ENCODE measurements around the gene GRK5. TPM values are rescaled to one million over a fixed set of nuclear protein-coding genes. Genes with fewer than 3 reads are reported as not detected.

The GRK5 gene
- total RNA-seq, 4 donors from 2014 or later = 6.2 to 12.5 (median 9.1) TPM

DNA sequence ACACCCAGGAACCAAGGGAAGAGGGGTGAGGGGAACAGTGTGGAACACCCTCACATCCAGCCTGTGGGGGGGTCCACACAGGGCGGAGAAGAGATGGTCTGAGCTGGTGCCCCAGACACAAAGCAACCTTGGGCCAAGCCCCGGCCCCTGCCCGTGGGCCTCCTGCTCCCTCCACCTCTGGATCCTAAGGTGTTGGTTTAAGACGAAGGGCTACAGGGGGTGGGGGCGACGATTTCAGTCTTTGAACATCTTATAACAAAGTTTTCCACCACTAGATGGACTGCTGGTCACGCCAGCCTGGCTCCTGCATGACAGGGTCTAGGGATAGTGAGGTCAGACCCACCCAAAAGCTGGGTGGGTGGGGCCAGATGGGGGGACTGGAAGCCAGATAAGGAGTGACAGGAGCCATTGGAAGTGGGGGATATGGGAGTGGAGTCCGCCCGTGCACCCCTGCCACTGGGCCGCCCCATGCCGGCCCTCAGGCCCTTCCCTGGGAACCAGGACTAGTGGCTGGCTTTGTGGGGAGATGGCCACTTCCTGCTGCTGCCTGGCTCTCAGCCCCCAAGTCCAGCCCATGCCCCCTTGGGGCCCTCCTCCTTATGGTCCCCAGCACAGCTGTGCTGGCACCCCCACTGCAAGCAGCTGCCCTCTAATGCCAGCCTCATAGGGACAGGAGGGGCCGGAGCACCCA is 236.7 kb downstream of the GRK5 start:
- H3K27me3 ChIP-seq = no peaks in the 10 kb centered on the region
- no peak for ATAC-seq
- in situ Hi-C loops (cut with MboI; ENCODE audit: low sequenced_read_pairs in 4 of 4) (loop anchor here in 2 of 4 donors (5.0 kb wide), 2 partner anchors 237 to 247 kb away; partner anchors contain the start of gene GRK5 (in 1 of the 2)), intact Hi-C loops (cut with DNase I; ENCODE audit: low total_unique reads) (loop anchor here (2.0 kb wide), 1 partner anchor 237 kb away; the partner anchor contains the start of gene GRK5)
- no peak for TF ChIP-seq POLR2A (IDR thresholded peaks at IDR 0.05)
- TF ChIP-seq, protein P1, sequence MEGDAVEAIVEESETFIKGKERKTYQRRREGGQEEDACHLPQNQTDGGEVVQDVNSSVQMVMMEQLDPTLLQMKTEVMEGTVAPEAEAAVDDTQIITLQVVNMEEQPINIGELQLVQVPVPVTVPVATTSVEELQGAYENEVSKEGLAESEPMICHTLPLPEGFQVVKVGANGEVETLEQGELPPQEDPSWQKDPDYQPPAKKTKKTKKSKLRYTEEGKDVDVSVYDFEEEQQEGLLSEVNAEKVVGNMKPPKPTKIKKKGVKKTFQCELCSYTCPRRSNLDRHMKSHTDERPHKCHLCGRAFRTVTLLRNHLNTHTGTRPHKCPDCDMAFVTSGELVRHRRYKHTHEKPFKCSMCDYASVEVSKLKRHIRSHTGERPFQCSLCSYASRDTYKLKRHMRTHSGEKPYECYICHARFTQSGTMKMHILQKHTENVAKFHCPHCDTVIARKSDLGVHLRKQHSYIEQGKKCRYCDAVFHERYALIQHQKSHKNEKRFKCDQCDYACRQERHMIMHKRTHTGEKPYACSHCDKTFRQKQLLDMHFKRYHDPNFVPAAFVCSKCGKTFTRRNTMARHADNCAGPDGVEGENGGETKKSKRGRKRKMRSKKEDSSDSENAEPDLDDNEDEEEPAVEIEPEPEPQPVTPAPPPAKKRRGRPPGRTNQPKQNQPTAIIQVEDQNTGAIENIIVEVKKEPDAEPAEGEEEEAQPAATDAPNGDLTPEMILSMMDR (IDR thresholded peaks at IDR 0.05 in 4 of 5, conservative IDR thresholded peaks at IDR 0.05 in 1 of 5) = no peak
- no peaks in the 10 kb centered on the region for H3K9me3 ChIP-seq
- H3K4me3 ChIP-seq = no peak overlapping the region
- peaks cover 4 to 9% of the 10 kb centered on the region in 2 donors for H3K4me1 ChIP-seq
- no peaks in the 10 kb centered on the region for H3K36me3 ChIP-seq
- DNase-seq = no peak
- H3K27ac ChIP-seq = peak overlapping the region in 2 of 4 donors; percentile 9 to 25

- Histone ChIP-seq H3K4me1 (peaks cover 4 to 9% of the 10 kb centered on the region in 2 donors), H3K36me3 (no peaks in the 10 kb centered on the region), H3K27me3 (no peaks in the 10 kb centered on the region), H3K4me3 (no peak overlapping the region), H3K9me3 (no peaks in the 10 kb centered on the region), H3K27ac (peak overlapping the region in 2 of 4 donors; percentile 9 to 25)
- in situ Hi-C loops (cut with MboI; ENCODE audit: low sequenced_read_pairs in 4 of 4) (loop anchor here in 3 of 4 donors (5.0 kb wide), 3 partner anchors 238 to 248 kb away; partner anchors contain the start of gene GRK5 (in 1 of the 3)), intact Hi-C loops (cut with DNase I; ENCODE audit: low total_unique reads) (loop anchor here (1.0 to 2.0 kb wide), 2 partner anchors 238 to 246 kb away; partner anchors contain the start of gene GRK5)
- no peak for TF ChIP-seq POLR2A (IDR thresholded peaks at IDR 0.05)
- TF ChIP-seq, protein P1 (IDR thresholded peaks at IDR 0.05 in 4 of 5, conservative IDR thresholded peaks at IDR 0.05 in 1 of 5) = no peak
- DNase-seq (no peak), ATAC-seq (no peak)
Observed at GRCh38 chr10:119444866-119445265, 237.5 kb downstream of the GRK5 start.

DNA sequence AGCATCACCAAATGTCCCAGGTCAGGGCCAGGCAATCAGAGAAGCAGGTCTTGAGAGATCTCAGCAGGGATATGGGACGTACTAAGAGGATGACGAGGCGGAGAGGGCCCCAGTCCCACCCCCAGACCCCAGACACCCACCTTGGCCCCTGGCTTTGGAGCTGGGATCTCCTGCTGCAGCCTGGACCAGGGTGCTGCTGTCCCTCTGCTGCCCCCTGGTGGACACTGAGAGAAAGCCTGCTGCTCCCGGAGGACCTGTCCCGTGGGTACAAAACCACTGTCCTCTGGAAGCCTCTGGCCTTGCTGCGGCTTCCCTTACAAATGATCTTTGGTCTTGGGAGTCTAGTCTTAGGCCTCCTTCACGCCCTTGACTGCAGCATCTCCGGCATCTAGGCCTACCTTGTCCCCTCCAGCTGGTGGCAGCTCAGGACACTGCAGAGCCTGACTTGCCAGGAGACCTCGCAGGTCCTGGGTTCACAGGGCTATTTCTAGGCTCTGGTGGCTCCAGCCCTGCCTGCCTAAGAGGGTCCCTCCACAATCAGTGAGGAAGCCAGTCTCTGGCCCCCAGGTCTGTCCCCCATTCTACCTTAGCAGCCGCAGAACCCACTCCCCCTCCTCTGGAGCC is 238.1 kb downstream of the GRK5 start:
- ATAC-seq (peak; percentile 61 to 78), DNase-seq (peak; percentile 68 to 72)
- no peak overlapping the region for H3K4me3 ChIP-seq
- H3K9me3 ChIP-seq = no peaks in the 10 kb centered on the region
- in situ Hi-C loops (cut with MboI; ENCODE audit: low sequenced_read_pairs in 4 of 4) (loop anchor here in 1 of 4 donors (5.0 kb wide), 1 partner anchor 243 kb away; no protein-coding TSS in a partner anchor), intact Hi-C loops (cut with DNase I; ENCODE audit: low total_unique reads) (loop anchor here (1.0 to 2.0 kb wide), 2 partner anchors 239 to 246 kb away; partner anchors contain the start of gene GRK5)
- TF ChIP-seq, protein P1 (IDR thresholded peaks at IDR 0.05 in 4 of 5, conservative IDR thresholded peaks at IDR 0.05 in 1 of 5) = peak; percentile 76 to 98 (median 93)
- TF ChIP-seq POLR2A (IDR thresholded peaks at IDR 0.05) = no peak
- H3K27me3 ChIP-seq = no peaks in the 10 kb centered on the region
- H3K36me3 ChIP-seq = no peaks in the 10 kb centered on the region
- no peak overlapping the region for H3K27ac ChIP-seq
- H3K4me1 ChIP-seq = peaks cover 4 to 9% of the 10 kb centered on the region in 2 donors

DNA sequence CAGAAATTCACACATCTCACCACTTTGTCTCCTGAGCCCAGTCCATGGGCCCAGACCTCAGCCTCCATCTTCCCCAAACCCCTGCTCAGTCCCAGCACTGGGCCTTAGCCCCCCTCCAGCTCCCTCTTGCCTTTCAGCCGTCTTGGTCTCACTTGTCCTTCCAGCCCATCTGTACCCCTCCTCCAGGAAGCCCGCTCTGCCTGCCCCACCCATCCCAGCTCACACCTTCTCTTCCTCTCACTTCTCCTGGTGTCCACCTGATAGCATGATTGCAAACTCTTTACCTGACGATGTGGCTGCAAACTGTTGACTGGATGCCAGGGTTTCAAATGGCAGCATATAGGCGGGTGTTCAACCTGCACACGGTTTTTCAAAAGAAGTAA is 238.6 kb downstream of the GRK5 start:
- TF ChIP-seq, protein P1 (IDR thresholded peaks at IDR 0.05 in 4 of 5, conservative IDR thresholded peaks at IDR 0.05 in 1 of 5) = no peak
- no peak for TF ChIP-seq POLR2A (IDR thresholded peaks at IDR 0.05)
- Histone ChIP-seq H3K4me1 (peaks cover 4 to 9% of the 10 kb centered on the region in 2 donors), H3K27me3 (no peaks in the 10 kb centered on the region), H3K4me3 (no peak overlapping the region), H3K27ac (no peak overlapping the region), H3K36me3 (no peaks in the 10 kb centered on the region), H3K9me3 (no peaks in the 10 kb centered on the region)
- ATAC-seq (no peak), DNase-seq (no peak)
- intact Hi-C loops (cut with DNase I; ENCODE audit: low total_unique reads) = loop anchor here (1.0 to 2.0 kb wide), 2 partner anchors 239 to 247 kb away; partner anchors contain the start of gene GRK5
- in situ Hi-C loops (cut with MboI; ENCODE audit: low sequenced_read_pairs in 4 of 4) = loop anchor here in 1 of 4 donors (5.0 kb wide), 1 partner anchor 244 kb away; no protein-coding TSS in a partner anchor
